HL-60 (cell line): Measurements from ENCODE around the gene WIF1.

Source experiments
- CTCF ChIP-seq: IDR thresholded peaks from one replicate; pipeline ENCODE4 v1.5.1; 2011; ENCODE audit warnings: low read length, control low read depth, inconsistent platforms; ENCODE audit not compliant: insufficient read depth
- REST ChIP-seq: IDR thresholded peaks from 2 replicates; pipeline ENCODE4 v1.6.1; 2012; ENCODE audit warnings: low read depth; ENCODE audit not compliant: insufficient replicate concordance

- TF ChIP-seq REST (no peak), CTCF (no peak)
Observed at GRCh38 chr12:65140738-65141137, 19.6 kb upstream of the WIF1 start.
